Tibial artery (tissue), 4 donors: ENCODE data around the gene TBCD.
"Not testable (repeated sequence)": the region's sequence is repeated elsewhere in the genome, so short reads cannot be mapped to it uniquely, and the experiment has no call there.

ENCODE experiments used
- DNase-seq, 2 donors: peaks; one replicate each; pipeline ENCODE4 v3.0.0-alpha.2; 2019
- H3K27ac ChIP-seq, 2 donors: fragments of 200-600 bp; sonication (generic) in 1 of 2; 1 replicate in 1 of 2; 2 replicates in 1 of 2; pipeline ENCODE4 v1.5.1; 2018 to 2019; ENCODE audit warnings: mild to moderate bottlenecking in 1 of 2
- H3K27me3 ChIP-seq, 2 donors: fragments of 200-600 bp; sonication (generic) in 1 of 2; one replicate each; pipeline versions ENCODE4 v1.5.1 to v1.6.0; 2016 to 2019
- H3K36me3 ChIP-seq, 3 donors: fragments of 200-600 bp; sonication (generic) in 2 of 3; one replicate each; pipeline ENCODE4 v1.5.1; 2016 to 2019; ENCODE audit warnings: mild to moderate bottlenecking in 2 of 3
- H3K4me1 ChIP-seq, 4 donors: fragments of 200-600 bp; sonication (generic) in 2 of 4; 1 replicate in 3 of 4; 2 replicates in 1 of 4; pipeline ENCODE4 v1.5.1; 2016 to 2019
- H3K4me3 ChIP-seq, 2 donors: fragments of 200-600 bp; sonication (generic) in 1 of 2; 1 replicate in 1 of 2; 2 replicates in 1 of 2; pipeline ENCODE4 v1.5.1; 2018 to 2019; ENCODE audit warnings: mild to moderate bottlenecking in 2 of 2
- H3K9me3 ChIP-seq, 3 donors: fragments of 200-600 bp; sonication (generic) in 1 of 3; one replicate each; pipeline ENCODE4 v1.5.1; 2016 to 2019
- intact Hi-C: fragments of 100-400 bp; cut with DNase I; formaldehyde crosslinking; loops from one replicate; pipeline ENCODE4 v1.15.0; 2023; ENCODE audit warnings: low total_unique reads
- TF ChIP-seq, protein P1 (sequence below), 2 experiments: fragments of 200-600 bp in 1 of 2; fragments of 450-650 bp in 1 of 2; IDR thresholded peaks; one replicate each; pipeline ENCODE4 v1.5.1; 2017 to 2019; ENCODE audit warnings: antibody characterized with exemption in 2 of 2, mild to moderate bottlenecking in 1 of 2, moderate library complexity in 1 of 2

Gene TBCD

DNA sequence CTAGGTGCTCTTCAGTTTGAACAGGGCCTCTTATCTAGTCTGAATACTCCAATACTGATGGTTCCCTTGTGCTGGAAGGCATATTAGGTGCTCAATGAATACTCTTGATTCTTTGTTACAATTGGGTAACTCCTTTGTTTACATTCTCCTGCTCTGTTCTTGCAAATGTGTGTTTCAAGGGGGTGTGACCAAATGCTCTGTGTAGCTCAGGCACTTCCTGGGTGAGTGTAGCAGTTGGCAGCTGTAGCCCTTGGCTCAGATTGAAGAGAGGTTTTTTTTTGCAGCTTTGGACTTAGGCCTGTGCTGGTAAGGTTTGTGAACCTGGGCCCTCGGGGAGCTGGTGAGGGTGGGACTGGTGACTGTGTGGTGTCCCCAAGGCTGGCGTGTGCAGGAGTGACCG is 20.2 kb downstream of the TBCD start:
- intact Hi-C loops: loop anchor here (5.0 kb wide), 1 partner anchor 420 kb away; no protein-coding TSS in a partner anchor
- Histone ChIP-seq H3K4me1 (peaks cover 0 to 10% (median 2%) of the 10 kb centered on the region in 4 donors), H3K4me3 (no peak overlapping the region), H3K27me3 (no peaks in the 10 kb centered on the region), H3K9me3 (no peaks in the 10 kb centered on the region), H3K36me3 (peaks cover 12 to 62% (median 33%) of the 10 kb centered on the region in 3 donors), H3K27ac (no peak overlapping the region)
- DNase-seq: no peak
- TF ChIP-seq, protein P1, sequence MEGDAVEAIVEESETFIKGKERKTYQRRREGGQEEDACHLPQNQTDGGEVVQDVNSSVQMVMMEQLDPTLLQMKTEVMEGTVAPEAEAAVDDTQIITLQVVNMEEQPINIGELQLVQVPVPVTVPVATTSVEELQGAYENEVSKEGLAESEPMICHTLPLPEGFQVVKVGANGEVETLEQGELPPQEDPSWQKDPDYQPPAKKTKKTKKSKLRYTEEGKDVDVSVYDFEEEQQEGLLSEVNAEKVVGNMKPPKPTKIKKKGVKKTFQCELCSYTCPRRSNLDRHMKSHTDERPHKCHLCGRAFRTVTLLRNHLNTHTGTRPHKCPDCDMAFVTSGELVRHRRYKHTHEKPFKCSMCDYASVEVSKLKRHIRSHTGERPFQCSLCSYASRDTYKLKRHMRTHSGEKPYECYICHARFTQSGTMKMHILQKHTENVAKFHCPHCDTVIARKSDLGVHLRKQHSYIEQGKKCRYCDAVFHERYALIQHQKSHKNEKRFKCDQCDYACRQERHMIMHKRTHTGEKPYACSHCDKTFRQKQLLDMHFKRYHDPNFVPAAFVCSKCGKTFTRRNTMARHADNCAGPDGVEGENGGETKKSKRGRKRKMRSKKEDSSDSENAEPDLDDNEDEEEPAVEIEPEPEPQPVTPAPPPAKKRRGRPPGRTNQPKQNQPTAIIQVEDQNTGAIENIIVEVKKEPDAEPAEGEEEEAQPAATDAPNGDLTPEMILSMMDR (IDR thresholded peaks at IDR 0.05): no peak

DNA sequence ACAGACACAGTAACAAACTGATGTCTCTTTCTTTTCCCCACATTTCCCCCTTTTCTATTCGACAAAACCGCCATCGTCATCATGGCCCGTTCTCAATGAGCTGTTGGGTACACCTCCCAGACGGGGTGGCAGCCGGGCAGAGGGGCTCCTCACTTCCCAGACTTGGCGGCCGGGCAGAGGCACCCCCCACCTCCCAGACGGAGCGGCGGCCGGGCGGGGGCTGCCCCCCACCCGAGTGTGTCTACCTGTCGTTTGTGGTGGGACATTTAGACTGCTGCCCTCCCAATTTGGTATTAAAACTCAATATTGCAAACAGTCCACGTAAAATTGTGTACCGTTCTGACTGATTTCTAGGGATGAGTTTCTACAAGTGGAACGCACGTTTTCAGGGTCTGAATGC is 22.6 kb downstream of the TBCD start:
- not testable (repeated sequence) for H3K27ac ChIP-seq, H3K4me3 ChIP-seq, H3K9me3 ChIP-seq, H3K27me3 ChIP-seq, DNase-seq, H3K4me1 ChIP-seq
- intact Hi-C loops: loop anchor here (5.0 kb wide), 1 partner anchor 422 kb away; no protein-coding TSS in a partner anchor
- peaks cover 6 to 42% (median 16%) of the 10 kb centered on the region in 3 donors for H3K36me3 ChIP-seq

DNA sequence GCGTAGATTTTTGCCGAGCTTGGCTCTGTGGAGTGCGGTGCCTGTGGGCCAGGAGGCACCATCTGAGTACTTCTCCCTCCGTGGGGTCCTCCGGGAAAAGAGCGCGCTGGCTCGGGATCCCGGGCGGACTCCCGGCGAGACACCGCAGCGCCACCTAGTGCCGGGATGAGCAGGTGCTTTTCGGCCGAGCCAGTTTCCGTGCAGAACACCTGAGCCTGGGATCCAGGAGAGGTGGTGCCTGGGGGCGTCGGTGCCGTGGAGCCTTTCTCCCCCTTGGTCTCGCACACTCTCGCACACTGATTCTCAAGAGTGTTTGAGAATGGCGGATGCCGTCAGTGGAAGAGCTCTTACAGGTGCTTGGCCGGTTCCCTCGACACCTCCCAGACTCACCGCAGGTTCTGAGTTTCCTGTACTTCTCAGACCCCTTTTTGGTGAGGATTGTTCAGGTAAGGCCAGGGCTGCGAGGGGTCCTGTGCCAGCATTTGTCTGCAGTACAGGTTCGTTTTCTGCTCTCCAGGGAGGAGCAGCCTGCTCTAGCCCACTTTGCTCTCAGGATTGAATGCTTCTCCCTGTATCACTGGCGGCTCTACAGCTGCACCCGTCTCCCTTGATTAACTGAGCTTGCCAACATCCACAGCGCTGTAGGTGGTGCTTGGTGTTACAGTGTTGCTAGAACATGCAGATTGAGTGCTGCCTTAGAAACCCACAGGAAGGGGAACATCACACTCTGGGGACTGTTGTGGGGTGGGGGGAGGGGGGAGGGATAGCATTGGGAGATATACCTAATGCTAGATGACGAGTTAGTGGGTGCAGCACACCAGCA is 23.3 kb downstream of the TBCD start:
- intact Hi-C loops: no loop called here

DNA sequence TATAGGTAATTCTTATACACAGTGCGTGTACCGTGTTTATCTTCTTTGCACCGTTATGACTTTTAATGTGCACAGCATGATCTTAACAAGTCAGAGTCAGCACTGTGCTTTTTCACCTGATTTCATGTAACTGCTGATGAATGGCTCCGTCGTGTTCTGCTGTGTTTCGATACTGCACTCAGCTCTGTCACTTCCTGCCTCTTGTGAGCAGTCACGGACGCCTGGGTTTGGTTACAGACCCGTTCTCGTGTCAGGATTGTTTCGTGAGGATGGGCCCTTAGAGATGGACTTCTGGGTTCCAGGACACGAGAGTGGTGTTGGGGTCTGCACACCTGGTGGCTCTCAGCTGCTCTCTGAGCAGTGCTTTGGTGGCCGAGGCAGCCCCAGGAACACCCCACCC is 24.6 kb downstream of the TBCD start:
- Histone ChIP-seq H3K36me3 (peaks cover 0 to 25% (median 8%) of the 10 kb centered on the region in 3 donors), H3K27ac (no peak overlapping the region), H3K4me3 (no peak overlapping the region), H3K27me3 (no peaks in the 10 kb centered on the region), H3K9me3 (no peaks in the 10 kb centered on the region), H3K4me1 (peaks cover 0 to 10% (median 2%) of the 10 kb centered on the region in 4 donors)
- TF ChIP-seq, protein P1 (IDR thresholded peaks at IDR 0.05): no peak
- intact Hi-C loops: loop anchor here (2.0 kb wide), 1 partner anchor 108 kb away; no protein-coding TSS in a partner anchor
- DNase-seq: no peak

More for the DNA sequence above, 23.3 kb downstream of the TBCD start:
- Histone ChIP-seq H3K27ac (no peak overlapping the region), H3K4me1 (peaks cover 0 to 10% (median 2%) of the 10 kb centered on the region in 4 donors), H3K9me3 (no peaks in the 10 kb centered on the region), H3K27me3 (no peaks in the 10 kb centered on the region), H3K4me3 (no peak overlapping the region), H3K36me3 (peaks cover 3 to 34% (median 11%) of the 10 kb centered on the region in 3 donors)
- DNase-seq: no peak
- TF ChIP-seq, protein P1 (IDR thresholded peaks at IDR 0.05): peak; percentile 76 to 88

DNA sequence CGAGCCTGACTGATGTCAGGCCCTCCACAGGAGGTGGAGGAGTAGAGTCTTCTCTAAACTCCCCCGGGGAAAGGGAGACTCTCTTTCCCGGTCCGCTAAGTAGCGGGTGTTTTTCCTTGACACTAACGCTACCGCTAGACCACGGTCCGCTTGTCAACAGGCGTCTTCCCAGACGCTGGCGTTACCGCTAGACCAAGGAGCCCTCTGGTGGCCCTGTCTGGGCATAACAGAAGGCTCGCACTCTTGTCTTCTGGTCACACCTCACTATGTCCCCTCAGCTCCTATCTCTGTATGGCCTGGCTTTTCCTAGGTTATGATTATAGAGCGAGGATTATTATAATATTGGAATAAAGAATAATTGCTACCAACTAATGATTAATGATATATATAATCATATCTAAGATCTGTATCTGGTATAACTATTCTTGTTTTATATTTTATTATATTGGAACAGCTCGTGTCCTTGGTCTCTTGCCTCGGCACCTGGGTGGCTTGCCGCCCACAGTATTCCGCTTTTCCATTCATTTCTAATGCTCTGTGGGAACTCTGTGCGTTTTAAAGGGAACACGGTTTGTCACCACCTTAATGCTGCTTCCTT is 26.0 kb downstream of the TBCD start:
- not testable (repeated sequence) for H3K27me3 ChIP-seq, H3K27ac ChIP-seq, H3K9me3 ChIP-seq, H3K4me1 ChIP-seq, H3K4me3 ChIP-seq, DNase-seq
- TF ChIP-seq, protein P1 (IDR thresholded peaks at IDR 0.05): peak; percentile 31 to 43
- intact Hi-C loops: loop anchor here (2.0 kb wide), 1 partner anchor 109 kb away; no protein-coding TSS in a partner anchor
- H3K36me3 ChIP-seq: peaks cover 4 to 24% (median 5%) of the 10 kb centered on the region in 3 donors

DNA sequence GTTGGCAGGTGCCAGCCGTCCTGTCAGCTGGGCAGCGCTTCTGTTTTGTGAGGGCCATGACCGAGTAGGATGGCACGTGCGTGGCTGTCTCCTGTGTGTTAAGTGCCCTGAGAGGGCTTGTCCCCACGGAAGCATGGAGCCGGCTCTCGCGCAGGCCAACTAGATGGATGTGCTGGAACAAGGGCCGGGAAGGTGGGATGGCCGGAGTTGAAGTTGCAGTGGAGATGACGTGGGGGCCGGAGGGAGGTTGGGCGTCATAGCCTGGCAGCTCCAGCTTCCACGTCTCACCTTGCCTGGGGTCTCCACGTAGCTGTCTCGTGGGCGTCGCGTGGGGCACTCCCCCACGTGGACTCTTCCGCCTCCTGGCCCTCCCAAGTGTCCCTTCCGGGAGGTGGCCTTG is 27.7 kb downstream of the TBCD start:
- TF ChIP-seq, protein P1 (IDR thresholded peaks at IDR 0.05): no peak
- Histone ChIP-seq H3K4me1 (peaks cover 0 to 10% (median 2%) of the 10 kb centered on the region in 4 donors), H3K4me3 (no peak overlapping the region), H3K27ac (no peak overlapping the region), H3K36me3 (peaks cover 14 to 33% (median 19%) of the 10 kb centered on the region in 3 donors), H3K27me3 (no peaks in the 10 kb centered on the region), H3K9me3 (no peaks in the 10 kb centered on the region)
- DNase-seq: no peak
- intact Hi-C loops: no loop called here
